Mesendoderm (in vitro differentiated cells): Measurements from ENCODE around the gene ZMYND8.

Experiments used
- DNase-seq: peaks from one replicate; pipeline ENCODE4 v3.0.0; 2013
- H2AK5ac ChIP-seq: 2 replicates; pipeline ENCODE4 v1.6.1; 2013; ENCODE audit warnings: low read length, inconsistent platforms
- H2BK120ac ChIP-seq: 2 replicates; pipeline ENCODE4 v1.6.1; 2013; ENCODE audit warnings: low read depth, mild to moderate bottlenecking, low read length, moderate library complexity, mixed read lengths
- H2BK15ac ChIP-seq: replicated peaks from 2 replicates; pipeline ENCODE4 v1.6.1; 2013; ENCODE audit warnings: low read depth, mild to moderate bottlenecking, moderate library complexity
- H2BK5ac ChIP-seq: 2 replicates; pipeline ENCODE4 v1.6.1; 2013; ENCODE audit warnings: low read length, inconsistent platforms
- H3K18ac ChIP-seq: 2 replicates; pipeline ENCODE4 v1.6.1; 2013; ENCODE audit warnings: mild to moderate bottlenecking, low read length, mixed read lengths
- H3K23ac ChIP-seq: one replicate; pipeline ENCODE4 v1.6.1; 2013; ENCODE audit warnings: low read length
- H3K27ac ChIP-seq: 2 replicates; pipeline ENCODE4 v1.5.1; 2013; ENCODE audit warnings: low read depth, mild to moderate bottlenecking, inconsistent platforms, low read length, moderate library complexity
- H3K27me3 ChIP-seq: 2 replicates; pipeline ENCODE4 v1.6.1; 2013; ENCODE audit warnings: low read length, control low read depth, mild to moderate bottlenecking, inconsistent platforms; ENCODE audit not compliant: insufficient read depth, poor library complexity
- H3K36me3 ChIP-seq: 2 replicates; pipeline ENCODE4 v1.6.1; 2013; ENCODE audit warnings: low read length, inconsistent platforms; ENCODE audit not compliant: control insufficient read depth, insufficient read depth
- H3K4ac ChIP-seq: one replicate; pipeline ENCODE4 v1.6.1; 2013; ENCODE audit warnings: low read depth, mild to moderate bottlenecking, low read length, moderate library complexity
- H3K4me1 ChIP-seq: 2 replicates; pipeline ENCODE4 v1.6.1; 2013; ENCODE audit warnings: low read depth, low read length, inconsistent platforms; ENCODE audit not compliant: control insufficient read depth
- H3K4me2 ChIP-seq: 2 replicates; pipeline ENCODE4 v1.6.1; 2013; ENCODE audit warnings: low read length
- H3K4me3 ChIP-seq: 2 replicates; pipeline ENCODE4 v1.5.1; 2013; ENCODE audit warnings: mild to moderate bottlenecking, low read length
- H3K56ac ChIP-seq: one replicate; pipeline ENCODE4 v1.6.1; 2013; ENCODE audit warnings: low read length
- H3K79me1 ChIP-seq: 2 replicates; pipeline ENCODE4 v1.6.1; 2013; ENCODE audit warnings: low read length, inconsistent platforms
- H3K79me2 ChIP-seq: 2 replicates; pipeline ENCODE4 v1.6.1; 2013; ENCODE audit warnings: mild to moderate bottlenecking, low read length; ENCODE audit not compliant: control insufficient read depth, insufficient read depth
- H3K9ac ChIP-seq: 2 replicates; pipeline ENCODE4 v1.6.1; 2013; ENCODE audit warnings: low read length, inconsistent platforms
- H4K5ac ChIP-seq: one replicate; pipeline ENCODE4 v1.6.1; 2013; ENCODE audit warnings: low read length
- H4K8ac ChIP-seq: one replicate; pipeline ENCODE4 v1.6.1; 2013; ENCODE audit warnings: low read depth, mild to moderate bottlenecking, control low read depth, low read length, moderate library complexity
- WGBS: extraction: QIAGEN DNeasy Blood & Tissue Kit; methylation state at CpG from one replicate; pipeline ENCODE4 v1.1.7; 2013; ENCODE audit warnings: low lambda C conversion rate, missing lambda C conversion rate; ENCODE audit not compliant: insufficient coverage; ENCODE audit errors: extremely low coverage; 5-methylcytosine and 5-hydroxymethylcytosine counted together

Gene ZMYND8

GRCh38 chr20:47238780-47239718 is 117.5 kb downstream of the ZMYND8 start:
- Histone ChIP-seq H2AK5ac (no peak overlapping the region), H3K4me3 (no peak overlapping the region), H2BK5ac (no peak overlapping the region), H3K79me2 (no peaks in the 10 kb centered on the region), H3K4me2 (no peak overlapping the region), H3K18ac (no peak overlapping the region), H3K27ac (no peak overlapping the region), H3K27me3 (no peaks in the 10 kb centered on the region), H2BK15ac (no peak overlapping the region), H3K36me3 (peaks cover 4% of the 10 kb centered on the region), H4K8ac (no peak overlapping the region), H4K5ac (no peak overlapping the region), H3K9ac (no peak overlapping the region), H3K23ac (no peak overlapping the region), H3K4me1 (no peaks in the 10 kb centered on the region), H3K56ac (no peak overlapping the region), H3K79me1 (peaks cover 3% of the 10 kb centered on the region), H2BK120ac (no peak overlapping the region), H3K4ac (no peak overlapping the region)
- WGBS = no CpG with 5 or more reads among the region's 51 CpGs
- DNase-seq = no peak

DNA sequence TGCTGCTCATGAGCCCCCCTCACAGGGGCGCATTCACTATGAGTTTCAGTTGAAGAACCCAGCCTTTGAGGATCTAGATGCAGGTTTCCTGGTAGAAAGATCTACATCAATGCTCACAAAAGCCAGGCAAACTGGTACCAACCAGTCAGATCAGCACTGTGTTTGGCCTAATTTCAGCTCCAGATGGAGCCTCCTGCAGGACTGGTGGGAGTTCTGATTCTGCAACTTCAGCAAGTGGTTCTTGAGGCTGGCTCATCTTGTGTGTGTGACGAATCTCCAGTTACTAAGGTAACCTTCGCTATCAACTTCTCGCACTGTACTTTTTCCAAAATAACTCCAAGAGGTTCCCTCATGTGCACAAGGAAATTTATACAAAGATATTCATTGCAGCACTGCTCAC is 118.8 kb downstream of the ZMYND8 start:
- Histone ChIP-seq H3K18ac (no peak overlapping the region), H3K79me1 (peaks cover 3% of the 10 kb centered on the region), H2BK5ac (no peak overlapping the region), H3K4ac (no peak overlapping the region), H3K36me3 (peaks cover 6% of the 10 kb centered on the region), H3K9ac (no peak overlapping the region), H3K23ac (no peak overlapping the region), H2AK5ac (no peak overlapping the region), H4K8ac (no peak overlapping the region), H3K79me2 (no peaks in the 10 kb centered on the region), H2BK120ac (no peak overlapping the region), H3K27ac (no peak overlapping the region), H3K56ac (no peak overlapping the region), H3K4me3 (no peak overlapping the region), H3K4me1 (no peaks in the 10 kb centered on the region), H3K27me3 (no peaks in the 10 kb centered on the region), H4K5ac (no peak overlapping the region), H3K4me2 (no peak overlapping the region), H2BK15ac (no peak overlapping the region)
- WGBS = no CpG with 5 or more reads among the region's 4 CpGs
- DNase-seq = no peak

DNA sequence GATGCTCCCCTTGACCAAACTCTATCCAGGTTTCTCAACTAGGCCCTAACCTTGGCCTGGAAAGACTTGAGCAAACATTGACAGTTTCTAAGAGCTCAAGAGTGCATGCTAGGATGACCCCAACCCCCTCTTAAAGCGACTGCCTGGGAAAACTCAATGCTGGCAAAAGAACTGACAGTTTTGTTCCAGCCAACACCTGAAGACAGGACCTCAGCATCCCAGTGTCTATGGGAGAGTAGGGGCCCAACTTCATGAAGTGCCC is 119.9 kb downstream of the ZMYND8 start:
- no peak overlapping the region for H3K56ac ChIP-seq
- H2AK5ac ChIP-seq = no peak overlapping the region
- no peaks in the 10 kb centered on the region for H3K79me2 ChIP-seq
- no peak overlapping the region for H4K5ac ChIP-seq
- H3K4me1 ChIP-seq = no peaks in the 10 kb centered on the region
- H4K8ac ChIP-seq = no peak overlapping the region
- no peak overlapping the region for H3K4me3 ChIP-seq
- no peak overlapping the region for H2BK5ac ChIP-seq
- H3K4me2 ChIP-seq = no peak overlapping the region
- H3K27ac ChIP-seq = no peak overlapping the region
- no peak for DNase-seq
- no peak overlapping the region for H2BK15ac ChIP-seq
- H3K27me3 ChIP-seq = no peaks in the 10 kb centered on the region
- no peaks in the 10 kb centered on the region for H3K79me1 ChIP-seq
- no peak overlapping the region for H3K23ac ChIP-seq
- H3K18ac ChIP-seq = no peak overlapping the region
- no peak overlapping the region for H3K4ac ChIP-seq
- no peak overlapping the region for H2BK120ac ChIP-seq
- peaks cover 4% of the 10 kb centered on the region for H3K36me3 ChIP-seq
- WGBS = no CpG with 5 or more reads among the region's 1 CpG
- no peak overlapping the region for H3K9ac ChIP-seq

- Histone ChIP-seq H2BK15ac (no peak overlapping the region), H3K18ac (no peak overlapping the region), H3K4me2 (no peak overlapping the region), H2AK5ac (no peak overlapping the region), H3K79me2 (no peaks in the 10 kb centered on the region), H3K4me1 (no peaks in the 10 kb centered on the region), H3K4me3 (no peak overlapping the region), H3K23ac (no peak overlapping the region), H3K9ac (no peak overlapping the region), H2BK120ac (no peak overlapping the region), H3K27me3 (no peaks in the 10 kb centered on the region), H3K79me1 (no peaks in the 10 kb centered on the region), H4K8ac (no peak overlapping the region), H3K4ac (no peak overlapping the region), H3K56ac (no peak overlapping the region), H3K36me3 (peaks cover 4% of the 10 kb centered on the region), H3K27ac (no peak overlapping the region), H4K5ac (no peak overlapping the region), H2BK5ac (no peak overlapping the region)
- WGBS = no CpG with 5 or more reads among the region's 14 CpGs
- no peak for DNase-seq
These were observed 120.5 kb downstream of the ZMYND8 start for GRCh38 chr20:47235853-47236638.

DNA sequence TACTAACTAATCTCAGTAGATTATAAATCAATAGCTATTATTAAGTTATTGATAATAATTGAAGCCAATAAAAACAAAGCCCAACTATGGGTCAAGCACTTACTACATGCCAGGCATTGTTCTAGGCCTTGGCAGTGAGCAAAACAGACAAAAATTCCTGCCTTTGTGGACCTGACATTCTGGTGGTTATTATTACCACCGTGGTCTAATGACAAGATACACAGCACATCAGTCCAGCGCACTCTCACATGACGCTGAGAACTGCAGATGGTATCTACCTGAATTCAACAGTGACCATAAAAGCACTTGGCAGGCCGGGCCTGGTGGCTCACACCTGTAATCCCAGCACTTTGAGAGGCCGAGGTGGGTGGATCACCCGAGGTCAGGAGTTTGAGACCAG is 121.4 kb downstream of the ZMYND8 start:
- no peaks in the 10 kb centered on the region for H3K4me1 ChIP-seq
- no peak overlapping the region for H2BK120ac ChIP-seq
- H3K9ac ChIP-seq = no peak overlapping the region
- H3K27ac ChIP-seq = no peak overlapping the region
- H3K79me2 ChIP-seq = no peaks in the 10 kb centered on the region
- WGBS = no CpG with 5 or more reads among the region's 6 CpGs
- peaks cover 4% of the 10 kb centered on the region for H3K36me3 ChIP-seq
- H3K23ac ChIP-seq = no peak overlapping the region
- no peak overlapping the region for H3K4ac ChIP-seq
- no peak overlapping the region for H3K56ac ChIP-seq
- no peak overlapping the region for H4K5ac ChIP-seq
- H4K8ac ChIP-seq = no peak overlapping the region
- DNase-seq = no peak
- H3K18ac ChIP-seq = no peak overlapping the region
- peaks cover 2% of the 10 kb centered on the region for H3K79me1 ChIP-seq
- no peak overlapping the region for H3K4me2 ChIP-seq
- no peak overlapping the region for H2AK5ac ChIP-seq
- no peak overlapping the region for H2BK15ac ChIP-seq
- H2BK5ac ChIP-seq = no peak overlapping the region
- H3K4me3 ChIP-seq = no peak overlapping the region
- H3K27me3 ChIP-seq = no peaks in the 10 kb centered on the region
